Osteocyte (in vitro differentiated cells): ENCODE measurements around the gene NOC3L. TPM values are rescaled to one million over a fixed set of nuclear protein-coding genes. Genes with fewer than 3 reads are reported as not detected.

Experiments
- DNase-seq: peaks from one replicate; pipeline ENCODE4 v3.0.0; 2021; ENCODE audit warnings: mixed read lengths; ENCODE audit not compliant: unreplicated experiment; ENCODE audit errors: extremely low spot score
- H3K27ac Mint-ChIP-seq: one replicate; pipeline ENCODE4 v1.8.0; 2021; ENCODE audit warnings: mild to moderate bottlenecking, mixed read lengths; ENCODE audit not compliant: unreplicated experiment
- H3K27me3 Mint-ChIP-seq: one replicate; pipeline ENCODE4 v1.8.0; 2021; ENCODE audit warnings: mixed read lengths; ENCODE audit not compliant: unreplicated experiment
- H3K36me3 Mint-ChIP-seq: one replicate; pipeline ENCODE4 v1.8.0; 2021; ENCODE audit warnings: mixed read lengths; ENCODE audit not compliant: unreplicated experiment
- H3K4me1 Mint-ChIP-seq: one replicate; pipeline ENCODE4 v1.8.0; 2021; ENCODE audit warnings: mixed read lengths; ENCODE audit not compliant: unreplicated experiment
- H3K4me3 Mint-ChIP-seq: one replicate; pipeline ENCODE4 v1.8.0; 2021; ENCODE audit warnings: mild to moderate bottlenecking, moderate library complexity, mixed read lengths; ENCODE audit not compliant: unreplicated experiment
- H3K9me3 Mint-ChIP-seq: one replicate; pipeline ENCODE4 v1.8.0; 2021; ENCODE audit warnings: mixed read lengths; ENCODE audit not compliant: unreplicated experiment
- CTCF ChIP-seq: fragments of 200-600 bp; sonication (generic); IDR thresholded peaks from 2 replicates; pipeline ENCODE4 v1.5.0; 2021; ENCODE audit warnings: antibody characterized with exemption, mild to moderate bottlenecking, moderate library complexity
- total RNA-seq: library from RNA; stranded (reverse); gene quantifications from 2 replicates; pipeline ENCODE4 v1.2.1, GENCODE V29; 2021

Gene NOC3L
- total RNA-seq, 1 donor from 2014 or later: 15.5 TPM

GRCh38 chr10:94285271-94285670 lies 77.5 kb downstream of the NOC3L start:
- H3K27ac Mint-ChIP-seq: no peak overlapping the region
- H3K36me3 Mint-ChIP-seq: peaks cover 14% of the 10 kb centered on the region
- no peaks in the 10 kb centered on the region for H3K27me3 Mint-ChIP-seq
- H3K9me3 Mint-ChIP-seq: no peaks in the 10 kb centered on the region
- peaks cover 49% of the 10 kb centered on the region for H3K4me1 Mint-ChIP-seq
- no peak overlapping the region for H3K4me3 Mint-ChIP-seq
- no peak for DNase-seq
- TF ChIP-seq CTCF: no peak

Other genes starting within 250 kb of the NOC3L start
- 16.8 and 19.4 TPM in 2 replicates for gene TBC1D12, start 39.6 kb upstream of the NOC3L start, total RNA-seq
- 22.3 and 23.3 TPM in 2 replicates for gene HELLS, start 182.8 kb upstream of the NOC3L start, total RNA-seq